BLaER1 (cell line): ENCODE results near the gene ATP6AP2.

Source experiments
- H3K27ac ChIP-seq: shearing (Covaris generic); formaldehyde crosslinking; 2 replicates; pipeline ENCODE4 v1.8.1; 2022
- H3K27me3 ChIP-seq: shearing (Covaris generic); formaldehyde crosslinking; 2 replicates; pipeline ENCODE4 v1.8.1; 2022
- H3K36me3 ChIP-seq: shearing (Covaris generic); formaldehyde crosslinking; 2 replicates; pipeline ENCODE4 v1.8.1; 2022
- H3K4me1 ChIP-seq: shearing (Covaris generic); formaldehyde crosslinking; 2 replicates; pipeline ENCODE4 v1.8.1; 2022
- H3K4me2 ChIP-seq: shearing (Covaris generic); formaldehyde crosslinking; 2 replicates; pipeline ENCODE4 v1.8.1; 2022
- H3K4me3 ChIP-seq: shearing (Covaris generic); formaldehyde crosslinking; 2 replicates; pipeline ENCODE4 v1.8.1; 2022
- H3K9ac ChIP-seq: shearing (Covaris generic); formaldehyde crosslinking; 2 replicates; pipeline ENCODE4 v1.8.1; 2022
- H3K9me3 ChIP-seq: shearing (Covaris generic); formaldehyde crosslinking; 2 replicates; pipeline ENCODE4 v1.8.1; 2022
- H4K20me1 ChIP-seq: shearing (Covaris generic); formaldehyde crosslinking; 2 replicates; pipeline ENCODE4 v1.8.1; 2022
- Cebpa-rat ChIP-seq: shearing (Covaris generic); IDR thresholded peaks from 2 replicates; pipeline ENCODE4 v1.8.1; 2022

Gene ATP6AP2, protein sequence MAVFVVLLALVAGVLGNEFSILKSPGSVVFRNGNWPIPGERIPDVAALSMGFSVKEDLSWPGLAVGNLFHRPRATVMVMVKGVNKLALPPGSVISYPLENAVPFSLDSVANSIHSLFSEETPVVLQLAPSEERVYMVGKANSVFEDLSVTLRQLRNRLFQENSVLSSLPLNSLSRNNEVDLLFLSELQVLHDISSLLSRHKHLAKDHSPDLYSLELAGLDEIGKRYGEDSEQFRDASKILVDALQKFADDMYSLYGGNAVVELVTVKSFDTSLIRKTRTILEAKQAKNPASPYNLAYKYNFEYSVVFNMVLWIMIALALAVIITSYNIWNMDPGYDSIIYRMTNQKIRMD

GRCh38 chrX:40580537-40581335, at the start of gene ATP6AP2:
ATP6AP2 (plus strand) TSS chrX:40580970; CDS start chrX:40581066, 96 bp downstream.
- Histone ChIP-seq H3K4me2 (peak within 1 kb of the TSS; percentile 65), H3K4me1 (peaks cover 10% of the 10 kb centered on the region), H3K4me3 (peak within 1 kb of the TSS; percentile 75), H3K27me3 (peaks cover 5% of the 10 kb centered on the region; the same call in 1 of the 2 replicates), H3K36me3 (no peaks in the 10 kb centered on the region), H4K20me1 (peaks cover 30% of the 10 kb centered on the region), H3K9me3 (no peaks in the 10 kb centered on the region), H3K27ac (peak within 1 kb of the TSS; percentile 63), H3K9ac (peak within 1 kb of the TSS; percentile 75)
- no peak for TF ChIP-seq Cebpa-rat

DNA sequence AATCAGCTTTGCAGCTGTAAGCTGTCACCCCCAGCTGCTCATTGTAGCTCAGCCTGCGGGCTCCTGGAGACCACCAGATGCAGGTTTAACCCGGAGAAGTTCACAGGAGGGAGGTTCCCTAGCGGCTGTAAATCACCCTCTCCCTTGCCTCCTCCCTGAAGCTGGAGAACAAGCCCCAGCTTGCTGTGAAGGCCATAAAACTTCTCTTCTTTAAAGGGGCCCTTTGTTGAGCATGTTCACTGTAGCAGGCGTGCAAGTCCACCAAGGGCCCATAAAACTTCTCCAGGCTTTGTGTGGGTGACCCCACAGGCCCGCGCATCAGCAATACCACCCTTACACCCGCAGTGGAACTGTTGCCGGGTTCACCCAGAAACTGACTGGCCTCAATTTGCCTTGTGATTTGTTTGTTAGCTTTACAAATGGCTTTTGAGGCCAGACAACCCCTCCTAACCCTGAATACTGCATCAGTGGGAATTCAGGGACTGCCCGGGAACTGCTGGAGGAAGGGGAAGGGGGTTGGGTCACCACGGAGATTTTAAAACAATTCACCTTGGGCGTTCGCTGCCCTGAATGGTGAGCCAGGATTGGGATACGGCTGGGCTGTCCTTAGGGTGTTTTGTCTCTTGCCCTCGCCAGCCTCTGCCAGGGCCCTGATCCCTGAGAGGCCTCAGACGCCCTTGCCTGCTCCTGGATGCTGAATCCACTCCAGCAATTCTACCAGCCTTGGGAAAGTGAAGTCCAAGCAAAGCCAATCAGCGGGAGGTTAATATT, 49.5 kb upstream of the ATP6AP2 start:
- no peaks in the 10 kb centered on the region for H3K27me3 ChIP-seq
- H3K9me3 ChIP-seq, result no peaks in the 10 kb centered on the region
- H3K9ac ChIP-seq, result no peak overlapping the region
- no peak for TF ChIP-seq Cebpa-rat
- no peaks in the 10 kb centered on the region for H3K36me3 ChIP-seq
- H3K4me3 ChIP-seq, result no peak overlapping the region
- H3K27ac ChIP-seq, result no peak overlapping the region
- H3K4me2 ChIP-seq, result no peak overlapping the region
- H3K4me1 ChIP-seq, result no peaks in the 10 kb centered on the region
- no peaks in the 10 kb centered on the region for H4K20me1 ChIP-seq

GRCh38 chrX:40537310-40537709, 43.5 kb upstream of the ATP6AP2 start:
- TF ChIP-seq Cebpa-rat, result no peak
- Histone ChIP-seq H3K9me3 (no peaks in the 10 kb centered on the region), H3K27me3 (peaks cover 11% of the 10 kb centered on the region), H3K9ac (no peak overlapping the region), H4K20me1 (no peaks in the 10 kb centered on the region), H3K4me1 (peaks cover 21% of the 10 kb centered on the region), H3K4me2 (no peak overlapping the region), H3K4me3 (no peak overlapping the region), H3K36me3 (no peaks in the 10 kb centered on the region), H3K27ac (no peak overlapping the region)

DNA sequence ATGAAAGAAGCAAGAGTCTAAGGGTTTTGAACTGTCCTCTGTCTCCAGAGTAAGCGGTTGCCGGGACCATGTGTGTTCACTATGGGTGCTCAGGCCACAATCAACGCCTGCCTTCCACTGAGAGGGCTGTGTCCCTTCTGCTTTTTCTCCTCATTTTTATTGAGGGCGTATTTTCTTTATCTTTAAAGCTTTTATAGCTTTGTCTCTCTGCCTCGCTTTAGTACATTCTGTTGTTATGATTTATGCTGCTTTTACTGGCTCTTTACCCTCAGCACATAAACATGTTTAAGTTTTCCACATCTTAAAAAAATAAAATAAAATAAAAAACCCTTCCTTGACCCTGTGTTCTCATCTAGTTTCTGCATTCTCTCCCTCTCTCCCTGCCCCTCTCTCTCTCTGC, 42.4 kb upstream of the ATP6AP2 start:
- Histone ChIP-seq H3K4me2 (peak overlapping the region; percentile 71), H3K9ac (no peak overlapping the region), H3K4me3 (no peak overlapping the region), H4K20me1 (no peaks in the 10 kb centered on the region), H3K27ac (peak overlapping the region; percentile 35; the same call in 1 of the 2 replicates), H3K9me3 (no peaks in the 10 kb centered on the region), H3K27me3 (peaks cover 11% of the 10 kb centered on the region), H3K36me3 (no peaks in the 10 kb centered on the region), H3K4me1 (peaks cover 21% of the 10 kb centered on the region)
- TF ChIP-seq Cebpa-rat, result no peak

- Histone ChIP-seq H3K27ac (peak overlapping the region; percentile 35; the same call in 1 of the 2 replicates), H3K4me3 (0 out of 2 replicates have a peak overlapping the region, but pooled peaks have one; percentile 2), H3K4me2 (peak overlapping the region; percentile 71), H3K9me3 (no peaks in the 10 kb centered on the region), H3K27me3 (peaks cover 11% of the 10 kb centered on the region), H4K20me1 (no peaks in the 10 kb centered on the region), H3K36me3 (no peaks in the 10 kb centered on the region), H3K9ac (no peak overlapping the region), H3K4me1 (peaks cover 21% of the 10 kb centered on the region)
- TF ChIP-seq Cebpa-rat, result no peak
Observed at GRCh38 chrX:40539214-40540142, 41.3 kb upstream of the ATP6AP2 start.

DNA sequence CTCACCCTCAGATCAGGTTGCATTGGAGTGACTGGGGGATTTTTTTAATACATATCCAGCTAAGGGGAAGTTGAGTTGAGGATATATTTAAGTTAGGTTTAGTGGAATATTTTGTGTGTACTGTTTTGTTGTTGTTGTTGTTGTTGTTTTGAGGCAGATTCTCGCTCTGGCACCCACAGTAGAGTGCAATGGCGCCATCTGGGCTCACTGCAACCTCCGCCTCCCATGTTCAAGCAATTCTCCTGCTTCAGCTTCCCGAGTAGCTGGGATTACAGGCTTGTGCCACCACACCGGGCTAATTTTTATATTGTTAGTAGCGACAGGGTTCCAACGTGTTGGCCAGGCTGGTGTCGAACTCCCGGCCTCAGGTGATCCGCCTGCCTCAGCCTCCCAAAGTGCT, 38.6 kb upstream of the ATP6AP2 start:
- no peaks in the 10 kb centered on the region for H3K9me3 ChIP-seq
- H3K4me2 ChIP-seq, result no peak overlapping the region
- H4K20me1 ChIP-seq, result no peaks in the 10 kb centered on the region
- H3K27ac ChIP-seq, result no peak overlapping the region
- H3K4me1 ChIP-seq, result peaks cover 21% of the 10 kb centered on the region
- no peak overlapping the region for H3K9ac ChIP-seq
- peaks cover 11% of the 10 kb centered on the region for H3K27me3 ChIP-seq
- TF ChIP-seq Cebpa-rat, result no peak
- H3K4me3 ChIP-seq, result no peak overlapping the region
- no peaks in the 10 kb centered on the region for H3K36me3 ChIP-seq

- no peak overlapping the region for H3K4me3 ChIP-seq
- no peaks in the 10 kb centered on the region for H4K20me1 ChIP-seq
- no peak for TF ChIP-seq Cebpa-rat
- no peaks in the 10 kb centered on the region for H3K9me3 ChIP-seq
- H3K36me3 ChIP-seq, result no peaks in the 10 kb centered on the region
- peaks cover 21% of the 10 kb centered on the region for H3K4me1 ChIP-seq
- H3K4me2 ChIP-seq, result no peak overlapping the region
- H3K9ac ChIP-seq, result no peak overlapping the region
- H3K27me3 ChIP-seq, result peaks cover 11% of the 10 kb centered on the region
- H3K27ac ChIP-seq, result no peak overlapping the region
Observed at GRCh38 chrX:40542972-40543371, 37.8 kb upstream of the ATP6AP2 start.

- Histone ChIP-seq H3K9ac (no peak overlapping the region), H3K27ac (no peak overlapping the region), H3K4me2 (peak overlapping the region; percentile 27)
Observed at GRCh38 chrX:40543661-40544328, 37.0 kb upstream of the ATP6AP2 start.

More at GRCh38 chrX:40543661-40544328, 37.0 kb upstream of the ATP6AP2 start:
- Histone ChIP-seq H3K9me3 (no peaks in the 10 kb centered on the region), H3K4me3 (no peak overlapping the region), H3K27me3 (peaks cover 6% of the 10 kb centered on the region), H4K20me1 (no peaks in the 10 kb centered on the region), H3K4me1 (peaks cover 14% of the 10 kb centered on the region), H3K36me3 (no peaks in the 10 kb centered on the region)
- TF ChIP-seq Cebpa-rat, result no peak
